Right renal cortex interstitium (tissue), 3 donors: ENCODE results near the gene ST6GALNAC1. TPM values are rescaled to one million over a fixed set of nuclear protein-coding genes. Genes with fewer than 3 reads are reported as not detected.
"Not testable (repeated sequence)": the region's sequence is repeated elsewhere in the genome, so short reads cannot be mapped to it uniquely, and the experiment has no call there.

Experiments used
- DNase-seq, 3 donors: peaks; one replicate each; pipeline ENCODE4 v3.0.0-alpha.2; 2013; ENCODE audit warnings: low read depth in 3 of 3, low spot score in 2 of 3
- polyA plus RNA-seq, 3 donors: library from polyadenylated mRNA; unstranded; fragments of 120-200 nt; gene quantifications; one replicate each; pipeline ENCODE4 v1.2.1, GENCODE V29; 2013; ENCODE audit not compliant: insufficient read length in 3 of 3

ST6GALNAC1 gene
- polyA plus RNA-seq, 3 donors: 0.18 to 0.43 (median 0.25) TPM

DNA sequence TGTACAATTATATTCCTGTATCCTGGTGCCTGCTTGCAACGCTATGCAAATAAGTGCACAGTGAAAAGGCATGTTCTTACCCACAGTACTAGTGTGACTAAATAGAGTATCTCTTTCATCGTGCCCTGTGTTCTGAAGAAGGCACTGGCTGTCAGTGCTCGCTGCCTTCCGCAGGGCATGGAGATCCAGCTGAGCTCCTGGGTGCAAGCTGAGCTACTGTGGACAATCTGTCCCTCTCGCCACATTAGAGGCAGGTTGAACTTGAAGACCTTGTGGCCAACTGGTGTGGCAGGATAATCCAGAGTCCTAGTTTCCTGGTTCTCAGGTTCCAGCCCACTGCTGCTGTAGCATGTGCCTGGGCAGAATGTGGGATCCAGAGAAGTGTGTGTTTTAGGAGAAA is 1.9 kb upstream of the ST6GALNAC1 start:
- no peak for DNase-seq

DNA sequence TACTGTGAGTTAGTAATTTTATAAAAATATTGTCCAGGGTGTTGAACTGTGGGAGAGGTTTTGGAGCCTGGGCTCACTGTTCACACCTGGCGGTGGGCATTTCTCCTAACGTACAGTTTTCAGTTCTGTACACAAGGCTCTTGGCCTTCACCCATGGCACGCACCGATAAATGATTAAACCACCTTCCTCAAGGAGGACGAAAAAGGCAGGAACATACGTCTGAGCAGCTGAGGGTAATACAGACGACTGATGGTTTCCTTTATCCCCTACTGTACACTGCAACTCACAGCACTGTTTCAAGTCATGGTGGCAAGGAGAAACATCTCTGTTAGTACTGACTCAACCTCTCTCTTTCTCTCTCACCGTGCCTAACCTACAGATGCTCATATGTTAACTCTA is 1.4 kb upstream of the ST6GALNAC1 start:
- DNase-seq: no peak

DNA sequence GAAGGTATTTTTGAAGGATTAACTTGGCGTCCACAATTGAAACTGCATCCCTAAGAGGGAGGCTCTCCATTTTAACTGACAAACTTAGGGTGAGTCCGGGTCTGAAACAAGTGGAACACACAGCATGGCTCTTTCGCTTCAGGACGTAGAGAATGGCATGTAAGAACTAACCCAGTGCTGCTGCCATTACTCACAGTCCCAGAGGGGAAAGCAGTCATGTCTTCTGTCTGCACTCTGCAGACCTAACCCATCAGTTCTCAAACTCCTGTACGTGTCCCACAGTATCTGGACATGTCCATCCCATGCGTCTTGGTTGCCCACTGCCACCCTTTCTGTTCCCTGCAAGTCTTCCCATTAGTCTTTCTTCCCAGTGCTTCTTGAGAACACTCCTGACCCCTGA is 563 bp downstream of the ST6GALNAC1 start:
- no peak for DNase-seq

DNA sequence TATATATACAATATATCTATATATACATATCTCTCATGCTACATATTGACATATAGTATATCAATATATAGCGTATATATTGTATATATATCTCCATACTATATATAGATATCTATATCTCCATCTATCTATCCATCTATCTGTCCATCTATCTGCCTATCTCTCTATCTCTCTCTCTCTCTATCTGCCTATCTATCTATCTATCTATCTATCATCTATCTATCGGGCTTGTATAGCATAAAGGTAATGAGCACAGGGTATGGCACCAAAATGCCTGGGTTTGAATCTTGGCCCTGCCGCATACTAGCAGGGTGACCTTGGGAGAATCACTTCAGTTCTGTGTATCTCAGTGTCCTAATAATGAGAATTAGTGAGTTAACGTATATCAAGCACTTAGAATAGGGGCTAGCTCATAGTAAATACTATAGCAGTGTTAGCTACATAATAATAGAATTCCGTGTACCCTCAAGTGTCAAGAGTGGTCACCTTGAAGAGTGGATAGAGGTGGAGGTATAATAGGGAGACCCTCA is 1.5 kb downstream of the ST6GALNAC1 start:
- no peak for DNase-seq

DNA sequence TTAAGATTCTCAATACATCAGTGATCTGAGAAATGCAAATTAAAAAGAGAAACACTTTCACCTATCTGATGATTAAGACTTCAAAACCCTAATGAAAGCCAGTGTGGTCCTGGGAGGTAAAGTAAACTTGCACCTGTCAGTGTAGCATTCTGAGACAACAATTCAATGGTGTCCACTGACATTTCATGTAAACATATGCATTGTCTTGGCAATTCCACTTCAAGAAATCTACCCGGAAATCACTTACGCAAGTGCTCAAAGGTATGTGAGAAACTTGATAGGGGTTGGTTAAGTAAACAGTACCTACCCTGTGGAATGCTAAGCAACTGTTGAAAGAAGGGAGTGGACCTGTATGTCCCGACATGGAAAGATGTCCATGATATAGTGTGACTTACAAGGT is 2.1 kb downstream of the ST6GALNAC1 start:
- no peak for DNase-seq

DNA sequence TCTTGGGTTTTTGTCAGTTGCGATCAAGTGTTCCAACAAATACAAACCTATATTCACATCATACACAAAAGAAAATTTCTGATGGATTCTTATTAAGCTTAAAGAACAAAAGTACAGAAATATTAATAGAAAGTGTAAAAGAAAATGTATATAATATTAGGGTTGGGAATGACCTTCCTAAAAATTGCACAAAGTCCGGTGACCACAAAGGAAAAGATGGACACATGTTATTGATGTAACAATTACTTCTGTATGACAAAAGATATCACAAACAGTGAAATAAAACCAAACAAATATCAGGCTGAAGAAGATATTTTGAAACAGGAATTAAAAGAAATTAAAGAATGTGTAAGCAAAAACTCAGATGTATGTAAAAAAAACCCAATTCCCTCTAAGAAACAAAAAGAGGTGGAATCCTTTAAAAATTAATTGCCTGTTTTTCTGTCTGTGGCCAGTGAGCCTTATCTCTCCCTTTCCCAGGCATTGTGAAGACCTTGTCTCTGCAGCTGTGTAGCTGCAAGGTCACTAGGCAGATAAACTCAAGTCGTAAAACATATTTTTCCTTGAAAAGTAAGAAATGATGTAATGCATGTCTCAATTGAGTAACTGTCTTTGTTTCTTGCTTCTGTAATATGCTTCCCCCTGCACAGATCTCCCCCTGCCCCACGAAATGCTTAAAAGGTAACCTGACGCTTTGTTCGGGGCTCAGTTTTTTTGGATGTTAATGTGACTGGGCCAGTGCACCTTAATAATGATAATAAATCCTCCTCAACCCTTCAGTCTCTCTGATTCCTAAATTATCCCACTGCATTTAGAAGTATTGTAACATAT is 2.8 kb downstream of the ST6GALNAC1 start:
- no peak for DNase-seq

DNA sequence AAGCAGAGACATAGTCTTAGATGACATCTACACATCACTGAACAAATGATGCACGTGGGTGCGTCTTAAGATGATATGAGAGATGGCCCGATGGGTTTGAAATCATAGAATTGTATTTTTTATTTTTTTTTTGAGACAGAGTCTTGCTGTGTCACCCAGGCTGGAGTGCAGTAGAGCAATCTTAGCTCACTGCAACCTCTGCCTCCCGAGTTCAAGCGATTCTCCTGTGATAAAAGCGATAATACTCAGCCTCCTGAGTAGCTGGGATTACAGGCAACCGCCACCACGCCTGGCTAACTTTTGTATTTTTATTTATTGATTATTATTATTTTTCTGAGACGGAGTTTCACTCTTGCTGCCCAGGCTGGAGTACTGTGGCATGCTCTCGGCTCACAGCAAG is 5.3 kb downstream of the ST6GALNAC1 start:
- no peak for DNase-seq

DNA sequence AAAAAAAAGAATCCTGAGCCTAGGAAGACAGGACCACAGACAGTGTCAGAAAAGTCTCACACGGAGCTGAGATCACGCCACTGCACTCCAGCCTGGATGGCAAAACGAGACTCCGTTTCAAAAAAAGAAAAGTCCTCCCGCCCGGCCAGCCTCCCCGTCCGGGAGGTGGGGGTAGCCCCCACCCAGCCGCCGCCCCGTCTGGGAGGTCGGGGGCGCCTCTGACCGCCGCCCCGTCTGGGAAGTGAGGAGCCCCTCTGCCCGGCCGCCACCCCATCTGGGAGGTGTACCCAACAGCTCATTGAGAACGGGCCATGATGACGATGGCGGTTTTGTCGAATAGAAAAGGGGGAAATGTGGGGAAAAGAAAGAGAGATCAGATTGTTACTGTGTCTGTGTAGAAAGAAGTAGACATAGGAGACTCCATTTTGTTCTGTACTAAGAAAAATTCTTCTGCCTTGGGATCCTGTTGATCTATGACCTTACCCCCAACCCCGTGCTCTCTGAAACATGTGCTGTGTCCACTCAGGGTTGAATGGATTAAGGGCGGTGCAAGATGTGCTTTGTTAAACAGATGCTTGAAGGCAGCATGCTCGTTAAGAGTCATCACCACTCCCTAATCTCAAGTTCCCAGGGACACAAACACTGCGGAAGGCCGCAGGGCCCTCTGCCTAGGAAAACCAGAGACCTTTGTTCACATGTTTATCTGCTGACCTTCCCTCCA is 6.9 kb downstream of the ST6GALNAC1 start:
- DNase-seq: not testable (repeated sequence)

DNA sequence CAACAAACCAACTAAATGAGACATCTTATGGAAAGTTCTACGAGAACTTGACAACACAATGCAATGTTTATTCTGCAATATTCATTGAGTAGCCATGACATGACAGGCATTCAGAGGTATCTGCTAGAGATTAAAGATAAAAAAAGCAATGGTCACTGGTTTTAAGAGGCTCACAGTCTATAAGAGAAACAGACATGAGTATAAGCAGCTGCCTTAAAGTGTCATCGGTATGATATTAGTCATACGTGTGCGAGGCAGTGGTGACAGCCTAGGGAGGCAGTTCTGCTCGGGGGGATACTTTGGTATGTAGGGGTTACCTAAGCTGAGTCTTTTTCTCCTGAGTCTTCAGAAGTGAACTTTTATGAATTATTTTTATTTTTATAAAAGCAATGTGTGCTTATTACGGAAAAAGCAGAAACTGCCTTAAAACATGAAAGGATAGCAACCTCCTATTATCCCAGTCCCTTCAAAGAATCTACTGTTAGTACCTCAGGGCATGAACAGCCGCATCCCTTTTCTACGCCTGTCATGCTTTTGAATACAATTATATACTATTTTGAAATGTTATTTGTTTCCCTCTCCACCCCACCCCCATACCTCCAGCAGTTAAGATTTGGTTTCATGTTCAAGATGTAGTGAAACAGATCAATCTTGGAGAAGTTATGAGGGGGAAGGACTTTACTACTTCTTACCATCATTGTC is 7.7 kb downstream of the ST6GALNAC1 start:
- DNase-seq: no peak

DNA sequence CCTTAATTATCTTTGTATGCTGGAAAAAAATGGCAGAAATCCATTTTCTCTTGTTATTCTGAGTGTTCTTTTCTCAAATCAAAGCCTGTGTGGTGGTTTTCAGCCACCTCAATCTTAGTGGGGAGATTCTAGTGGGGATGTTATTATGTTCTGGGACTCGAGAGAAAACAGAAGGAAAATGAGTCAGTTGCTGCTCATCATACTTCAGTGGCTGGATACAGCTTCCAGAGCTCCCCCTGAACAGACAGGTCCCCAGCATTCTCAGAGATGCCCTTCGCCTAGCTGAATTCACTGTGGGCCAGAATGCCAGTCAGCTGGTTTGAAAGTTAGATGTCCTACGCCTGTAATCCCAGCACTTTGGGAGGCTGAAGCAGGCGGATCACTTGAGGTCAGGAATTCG is 8.5 kb downstream of the ST6GALNAC1 start:
- DNase-seq: no peak

DNA sequence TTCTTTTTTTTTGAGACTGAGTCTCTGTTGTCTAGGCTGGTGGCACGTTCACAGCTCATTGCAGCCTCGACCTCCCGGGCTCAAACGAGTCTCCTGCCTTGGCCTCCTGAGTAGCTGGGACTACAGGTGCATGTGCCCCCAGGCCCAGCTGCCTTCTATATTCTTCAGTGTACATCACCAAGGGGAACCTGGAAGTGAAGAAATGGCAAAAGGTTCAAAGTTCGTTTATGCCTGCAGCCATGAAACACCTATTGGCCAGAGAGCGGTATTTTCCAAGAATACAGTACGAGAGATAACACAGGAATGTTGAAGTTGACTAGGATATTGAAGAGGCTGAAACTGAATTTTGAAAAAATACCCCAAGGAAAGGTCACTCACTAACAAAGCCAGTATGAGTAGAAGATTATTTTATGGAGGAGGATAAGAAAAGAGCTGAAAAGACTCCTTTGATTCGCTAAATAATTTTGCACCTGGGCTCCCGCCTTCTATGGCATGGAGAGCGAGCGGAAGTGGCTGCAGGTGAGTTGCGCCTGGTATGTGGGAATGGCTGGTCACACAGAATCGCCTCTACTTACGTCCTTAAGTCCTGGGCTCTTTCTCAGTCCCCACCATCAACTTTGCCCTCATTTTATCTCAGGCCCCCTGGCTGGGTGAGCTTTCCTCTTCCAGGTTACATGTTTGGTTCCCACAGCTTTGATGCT is 9.8 kb downstream of the ST6GALNAC1 start:
- no peak for DNase-seq

DNA sequence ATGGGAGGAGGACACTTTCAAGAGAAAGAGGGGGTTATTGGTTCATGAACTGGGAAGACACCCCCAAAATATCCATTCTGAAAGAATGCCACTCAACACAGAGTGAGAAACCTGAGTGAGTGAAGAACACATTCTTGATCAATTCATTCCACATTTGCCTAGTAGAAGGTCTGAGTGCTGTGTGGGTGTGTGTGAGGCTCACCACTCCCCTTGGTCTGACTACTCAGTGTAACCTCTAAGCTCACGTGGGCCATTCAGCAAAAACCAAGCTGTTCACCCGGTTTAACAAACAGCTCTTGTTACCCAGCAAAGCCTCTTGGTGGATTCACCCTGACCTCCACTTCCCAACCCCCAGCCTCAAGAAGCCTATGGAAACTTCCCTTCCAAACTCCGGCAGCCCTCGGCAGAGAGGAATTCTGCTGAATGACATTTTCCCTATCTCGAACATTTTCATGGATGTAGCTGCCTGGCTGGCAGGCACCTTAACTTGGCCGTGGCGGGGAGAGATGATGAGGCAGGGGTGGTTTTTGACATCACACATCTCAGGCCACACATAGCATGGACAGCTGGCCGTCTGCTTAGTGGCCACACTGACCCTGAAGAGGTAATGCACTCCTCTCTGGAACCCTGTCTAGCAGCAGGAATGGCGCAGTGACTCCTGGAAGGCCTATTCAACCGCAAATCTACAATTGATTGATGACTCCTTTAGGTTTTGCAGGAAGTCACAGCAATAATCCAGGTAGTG is 11.6 kb downstream of the ST6GALNAC1 start:
- no peak for DNase-seq

DNA sequence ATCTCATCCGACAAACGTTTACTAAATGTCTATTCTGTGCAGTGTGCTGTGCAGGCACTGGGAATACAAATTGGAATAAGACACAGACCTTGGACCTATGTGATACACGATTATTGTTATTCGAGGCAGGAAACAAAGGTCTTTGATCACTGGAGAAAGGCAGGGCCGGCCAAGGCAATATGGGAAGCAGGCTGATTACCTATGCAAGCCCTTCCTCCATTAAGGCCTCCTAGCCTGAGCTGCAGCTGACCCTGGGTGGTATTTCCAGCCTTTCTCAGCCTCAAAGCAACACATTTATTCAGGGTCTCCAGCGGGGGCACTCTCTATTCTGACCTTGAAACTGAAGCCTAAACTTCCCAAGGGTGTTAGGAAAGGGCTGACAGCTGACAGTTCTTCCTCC is 13.4 kb downstream of the ST6GALNAC1 start:
- no peak for DNase-seq

DNA sequence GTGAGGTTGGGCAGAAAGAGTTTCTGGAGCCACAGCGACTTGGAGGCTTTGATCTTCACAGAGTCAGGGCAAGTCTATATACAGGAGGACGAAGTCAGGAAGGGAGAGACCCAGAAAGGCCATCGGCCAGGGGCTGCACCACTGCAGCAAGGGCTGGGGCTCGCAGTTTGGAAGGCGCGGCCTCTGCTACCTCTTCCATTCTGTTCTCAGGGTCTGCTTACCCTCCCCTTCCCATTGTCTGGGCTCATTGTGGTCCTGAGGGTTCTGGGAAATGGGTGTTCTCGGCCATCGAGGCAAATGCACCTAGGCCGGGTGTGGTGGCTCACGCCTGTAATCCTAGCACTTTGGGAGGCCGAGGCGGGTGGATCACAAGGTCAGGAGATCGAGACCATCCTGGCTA is 16.0 kb downstream of the ST6GALNAC1 start:
- DNase-seq: no peak

DNA sequence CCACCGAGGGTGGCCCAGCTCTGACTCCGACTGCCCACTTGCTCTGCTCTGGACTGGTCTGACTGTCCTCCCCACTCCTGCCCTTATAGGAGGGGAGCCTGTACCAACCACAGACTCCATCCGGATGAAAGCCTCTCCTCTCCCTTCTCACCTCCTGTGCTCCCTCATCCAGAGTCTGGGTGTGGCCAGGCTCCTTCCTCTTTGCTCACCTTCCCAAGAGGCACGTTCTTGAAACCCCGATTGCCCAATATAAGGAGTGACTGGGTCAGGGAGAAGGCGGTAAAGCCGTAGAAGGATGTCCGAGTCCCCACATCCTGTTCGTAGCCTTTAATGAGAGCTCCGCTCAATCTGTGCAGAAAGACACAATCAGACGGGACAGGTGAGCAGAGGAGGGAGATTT is 17.1 kb downstream of the ST6GALNAC1 start:
- DNase-seq: no peak

DNA sequence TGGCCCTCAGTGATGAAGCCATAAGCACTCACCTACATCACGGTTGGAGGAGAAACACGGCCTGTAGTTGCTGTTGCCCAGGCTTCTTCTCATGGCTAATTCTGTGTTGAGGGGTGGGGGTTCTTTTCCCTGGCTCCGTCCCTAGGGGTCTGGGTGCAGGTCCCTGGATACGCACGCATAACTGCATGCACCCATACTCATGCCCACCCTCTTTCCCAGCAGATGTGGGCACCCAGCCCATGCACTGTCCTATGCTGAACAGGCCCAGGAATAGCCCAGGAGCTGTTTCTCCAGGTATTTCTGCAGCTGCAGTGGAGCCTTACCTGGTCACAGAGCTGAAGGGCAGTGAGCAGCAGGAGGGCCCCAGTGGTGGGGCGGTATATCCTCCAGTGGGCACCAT is 18.1 kb downstream of the ST6GALNAC1 start:
- DNase-seq: no peak

DNA sequence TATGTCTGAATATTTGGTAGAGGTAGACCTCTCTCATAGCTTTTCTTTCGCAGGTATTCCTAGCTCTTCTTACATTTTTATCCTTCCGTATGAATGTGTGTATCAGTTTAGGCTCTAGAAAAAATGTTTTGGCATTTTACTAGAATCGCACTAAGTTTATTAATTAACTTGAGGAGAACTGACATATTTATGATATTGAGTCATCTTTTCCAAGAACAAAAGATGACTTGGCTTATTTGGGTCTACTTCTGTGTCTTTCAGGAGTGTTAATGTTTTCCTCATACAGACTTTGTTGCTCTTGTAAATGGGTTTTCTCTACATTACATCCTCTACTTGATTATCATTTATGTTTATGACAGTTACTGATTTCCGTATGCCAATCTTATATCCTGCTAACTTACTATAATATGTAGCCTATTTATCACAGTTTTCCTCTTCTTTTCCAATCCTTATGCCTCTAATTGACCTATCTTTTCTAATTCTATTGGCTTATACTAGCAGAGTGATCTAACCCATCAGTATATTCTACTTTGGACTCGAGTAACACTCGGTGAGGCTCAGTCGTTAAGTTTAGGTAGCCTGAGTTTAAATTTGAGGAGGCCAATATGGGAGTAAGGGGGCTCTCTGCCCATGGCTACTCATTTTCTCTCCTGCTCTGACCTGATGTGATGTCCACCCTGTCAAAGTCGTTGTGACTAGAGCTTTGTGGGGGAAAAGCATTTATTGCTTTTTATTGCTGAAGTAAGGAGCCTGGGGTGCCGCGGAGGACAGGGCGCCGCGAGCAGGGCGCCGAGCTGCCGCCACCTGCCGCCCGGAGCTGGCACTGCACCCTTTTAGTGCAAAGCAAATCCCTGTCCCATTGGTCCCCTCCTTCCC is 20.0 kb downstream of the ST6GALNAC1 start:
- DNase-seq: no peak

DNA sequence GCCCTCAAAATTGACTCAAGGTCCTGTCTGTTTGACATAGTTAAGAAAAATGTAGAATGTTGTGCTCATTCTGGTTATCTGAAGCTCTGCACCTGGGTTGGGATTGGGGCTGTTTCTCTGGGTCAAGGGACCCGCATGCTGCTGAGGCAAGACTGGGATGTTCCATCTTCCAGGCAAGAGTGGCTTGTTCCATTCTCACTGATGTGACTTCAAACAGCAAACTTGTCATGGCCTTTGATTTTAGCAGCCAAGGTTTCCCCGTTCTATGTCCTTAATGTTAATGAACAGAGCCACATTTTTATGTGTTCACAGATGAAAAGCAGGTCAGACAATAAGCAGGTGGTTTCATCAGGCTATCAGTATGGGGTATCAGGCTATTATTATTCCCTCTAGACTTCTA is 25.7 kb downstream of the ST6GALNAC1 start:
- no peak for DNase-seq
